HCT116 (cell line): ENCODE measurements around the gene PDE6A. TPM values are rescaled to one million over a fixed set of nuclear protein-coding genes. Genes with fewer than 3 reads are reported as not detected.

ENCODE experiments used
- ATAC-seq: fragments of 200-7000 bp; cut with Tn5 transposase; 2 replicates; pipeline ENCODE4 v1.9.1; 2020; ENCODE audit warnings: mild to moderate bottlenecking, moderate library complexity
- BruUV-seq: library from RNA; stranded (reverse); fragments of 400-500 nt; replicated peaks from 2 replicates; lab custom pipeline; 2021; lab: Mats Ljungman, UMichigan
- CTCF ChIA-PET: fragments of 300-600 bp; sonication (Branson Sonifier 250); formaldehyde crosslinking; loops from one replicate; lab custom pipeline; 2021; ENCODE audit warnings: antibody characterized with exemption; lab: Charles Lee
- POLR2A ChIA-PET: fragments of 300-600, 350-600 bp; sonication (Branson Sonifier 250); formaldehyde crosslinking; loops from one replicate; lab custom pipeline; 2021; ENCODE audit warnings: antibody characterized with exemption; lab: Charles Lee
- RAD21 ChIA-PET, 2 experiments: fragments of 300-600 bp; sonication (Branson Sonifier 250); formaldehyde crosslinking; loops; one replicate each; lab custom pipeline; 2023; ENCODE audit warnings: low total read pairs in 2 of 2; ENCODE audit not compliant: uncharacterized antibody in 2 of 2, unreplicated experiment in 2 of 2, low non-redundant PET in 1 of 2; lab: Charles Lee
- DNase-seq: peaks from one replicate; pipeline ENCODE4 v3.0.0-alpha.2; 2010; ENCODE audit warnings: low read depth, low spot score
- H2AFZ ChIP-seq: fragments of 200-600 bp; shearing (Covaris generic), sonication (generic); 2 replicates; pipeline ENCODE4 v1.6.1; 2017; ENCODE audit warnings: low read depth, mixed run types, mixed read lengths, antibody characterized with exemption, low read length; ENCODE audit not compliant: poor library complexity, severe bottlenecking
- H3K27ac ChIP-seq: 2 replicates; pipeline ENCODE4 v1.5.1; 2012; ENCODE audit warnings: low read depth, low read length
- H3K27me3 ChIP-seq: fragments of 200-600 bp; sonication (generic); 2 replicates; pipeline ENCODE4 v1.6.1; 2016; ENCODE audit warnings: mixed run types, low read length, mixed read lengths; ENCODE audit not compliant: insufficient read depth
- H3K36me3 ChIP-seq, 2 experiments: fragments of 200-500 bp in 1 of 2; fragments of 200-600 bp in 1 of 2; sonication (Bioruptor generic) in 1 of 2; sonication (generic) in 1 of 2; 2 replicates each; pipeline versions ENCODE4 v1.5.1 to v1.6.1; 2014 to 2016; ENCODE audit warnings: low read length in 2 of 2, inconsistent platforms in 1 of 2, mixed read lengths in 1 of 2, mixed run types in 1 of 2; ENCODE audit not compliant: insufficient read depth in 2 of 2, control insufficient read depth in 1 of 2
- H3K4me1 ChIP-seq, 2 experiments: fragments of 200-600 bp in 1 of 2; sonication (generic) in 1 of 2; 2 replicates each; pipeline versions ENCODE4 v1.5.1 to v1.6.1; 2012 to 2017; ENCODE audit warnings: low read length in 2 of 2, inconsistent platforms in 1 of 2, mild to moderate bottlenecking in 1 of 2, mixed read lengths in 1 of 2, mixed run types in 1 of 2, moderate library complexity in 1 of 2; ENCODE audit not compliant: insufficient read depth in 2 of 2, control insufficient read depth in 1 of 2
- H3K4me2 ChIP-seq: fragments of 200-600 bp; sonication (generic); 2 replicates; pipeline ENCODE4 v1.6.1; 2017; ENCODE audit warnings: mixed run types, low read length, mixed read lengths
- H3K4me3 ChIP-seq, 2 experiments: fragments of 200-600 bp in 1 of 2; sonication (generic) in 1 of 2; replicated peaks in 1 of 2; 2 replicates each; pipeline ENCODE4 v1.5.1; 2011 to 2016; ENCODE audit warnings: low read length in 2 of 2, control low read depth in 1 of 2, low read depth in 1 of 2, mild to moderate bottlenecking in 1 of 2, mixed read lengths in 1 of 2, mixed run types in 1 of 2
- H3K79me2 ChIP-seq: fragments of 200-600 bp; sonication (generic); 2 replicates; pipeline ENCODE4 v1.6.1; 2017; ENCODE audit warnings: mild to moderate bottlenecking, mixed run types, low read length, moderate library complexity, mixed read lengths; ENCODE audit not compliant: insufficient read depth
- H3K9ac ChIP-seq: fragments of 200-600 bp; sonication (generic); 2 replicates; pipeline ENCODE4 v1.6.1; 2016; ENCODE audit warnings: low read length, mixed read lengths
- H3K9me2 ChIP-seq: fragments of 200-600 bp; sonication (generic), shearing (Covaris generic); 2 replicates; pipeline ENCODE4 v1.6.1; 2017; ENCODE audit warnings: mixed run types, mild to moderate bottlenecking, moderate library complexity; ENCODE audit not compliant: insufficient read depth
- H3K9me3 ChIP-seq, 2 experiments: fragments of 200-500 bp in 1 of 2; fragments of 200-600 bp in 1 of 2; sonication (Bioruptor generic) in 1 of 2; sonication (generic) in 1 of 2; 2 replicates each; pipeline ENCODE4 v1.6.1; 2014 to 2017; ENCODE audit warnings: low read length in 2 of 2, mixed read lengths in 2 of 2, inconsistent platforms in 1 of 2, low read depth in 1 of 2, mild to moderate bottlenecking in 1 of 2, mixed run types in 1 of 2, moderate library complexity in 1 of 2; ENCODE audit not compliant: control insufficient read depth in 1 of 2, insufficient read depth in 1 of 2
- H4K20me1 ChIP-seq: fragments of 200-600 bp; sonication (generic), shearing (Covaris generic); 2 replicates; pipeline ENCODE4 v1.6.1; 2017; ENCODE audit warnings: mixed run types, mild to moderate bottlenecking, moderate library complexity; ENCODE audit not compliant: insufficient read depth
- POLR2A ChIP-seq: IDR thresholded peaks from 2 replicates; pipeline ENCODE4 v1.7.0; 2011; ENCODE audit warnings: borderline replicate concordance; ENCODE audit not compliant: insufficient read depth, insufficient read length; ENCODE audit errors: extremely low read depth
- POLR2AphosphoS5 ChIP-seq: IDR thresholded peaks from 2 replicates; pipeline ENCODE4 v1.6.1; 2011; ENCODE audit warnings: mild to moderate bottlenecking, low read depth, low read length, moderate library complexity
- RAD21 ChIP-seq: IDR thresholded peaks from 2 replicates; pipeline ENCODE4 v1.6.1; 2012; ENCODE audit warnings: low read depth, mild to moderate bottlenecking
- TCF7L2 ChIP-seq: IDR thresholded peaks from 2 replicates; pipeline ENCODE4 v1.7.0; 2011; ENCODE audit warnings: borderline replicate concordance, inconsistent platforms; ENCODE audit not compliant: insufficient read depth, insufficient read length; ENCODE audit errors: extremely low read depth
- YY1 ChIP-seq: IDR thresholded peaks from 2 replicates; pipeline ENCODE4 v1.6.1; 2011; ENCODE audit warnings: low read length, low read depth, moderate library complexity, mild to moderate bottlenecking; ENCODE audit not compliant: insufficient replicate concordance; ENCODE audit errors: extremely low read depth
- ZBTB33 ChIP-seq: IDR thresholded peaks from 2 replicates; pipeline ENCODE4 v1.6.1; 2011; ENCODE audit warnings: mild to moderate bottlenecking, low read length, moderate library complexity; ENCODE audit not compliant: insufficient replicate concordance; ENCODE audit errors: extremely low read depth
- ZNF274 ChIP-seq: fragments of 200-500 bp; sonication (Bioruptor generic); IDR thresholded peaks from 2 replicates; pipeline ENCODE4 v1.6.1; 2014; ENCODE audit warnings: mild to moderate bottlenecking, low read depth, low read length, inconsistent platforms
- intact Hi-C: fragments of 100-400 bp; cut with micrococcal nuclease; formaldehyde crosslinking; loops from 2 replicates; pipeline ENCODE4 v1.10.0; 2022
- total RNA-seq: library from RNA; stranded (reverse); gene quantifications from one replicate; pipeline ENCODE4 v1.2.1, GENCODE V29; 2021; ENCODE audit not compliant: unreplicated experiment
- TF ChIP-seq, protein P1 (sequence below), 3 experiments: fragments of 200-600 bp in 1 of 3; sonication (generic) in 1 of 3; IDR thresholded peaks in 2 of 3; conservative IDR thresholded peaks in 1 of 3; 2 replicates each; pipeline ENCODE4 v1.5.1; 2012 to 2017; ENCODE audit warnings: low read depth in 2 of 3, low read length in 2 of 3, antibody characterized with exemption in 1 of 3, borderline replicate concordance in 1 of 3, control low read depth in 1 of 3, mild to moderate bottlenecking in 1 of 3, mixed read lengths in 1 of 3, mixed run types in 1 of 3, moderate library complexity in 1 of 3; ENCODE audit not compliant: insufficient read depth in 1 of 3
- TF ChIP-seq, protein P2 (sequence below): IDR thresholded peaks from 2 replicates; pipeline ENCODE4 v1.6.1; 2012

The PDE6A gene
- total RNA-seq, 1 experiment from 2014 or later, result not detected

DNA sequence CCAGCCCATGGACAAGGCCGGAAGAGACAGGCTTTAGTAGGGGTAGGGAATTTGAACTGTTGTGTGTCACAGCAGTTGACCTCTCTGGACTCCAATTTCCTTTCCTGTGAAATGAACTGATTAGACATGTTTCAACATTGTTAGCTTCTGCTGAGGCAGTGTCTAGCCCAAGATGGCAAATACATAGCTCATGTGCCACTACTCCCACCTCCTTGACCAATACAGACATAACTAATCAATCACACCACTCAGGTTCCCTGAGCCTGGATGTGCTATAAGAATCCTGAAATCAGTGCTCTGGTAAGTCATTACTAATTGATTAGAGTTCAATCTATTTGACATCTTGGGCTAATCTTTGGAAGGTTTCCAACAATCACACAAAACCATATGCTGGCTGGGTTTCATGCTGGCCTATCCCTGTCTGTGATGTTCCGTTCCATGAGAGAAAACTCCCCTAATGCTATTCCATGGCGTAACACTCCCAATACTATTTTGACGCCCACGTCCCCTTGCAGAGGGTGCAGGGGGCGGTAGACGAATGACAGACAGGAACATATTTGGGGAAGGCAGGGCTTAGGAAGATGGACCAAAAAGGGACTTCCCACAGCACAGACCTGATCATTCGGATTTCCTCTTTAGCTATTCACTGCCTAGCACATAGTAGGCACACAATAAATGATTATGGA lies 95.2 kb downstream of the PDE6A start:
- H3K36me3 ChIP-seq, result peaks cover 0 to 8% of the 10 kb centered on the region in 2 experiments; a peak in 1 of 4 replicates
- no TSS peak for BruUV-seq
- intact Hi-C loops, result no loop called here
- no peak overlapping the region for H3K4me2 ChIP-seq
- no peaks in the 10 kb centered on the region for H3K4me1 ChIP-seq
- no peaks in the 10 kb centered on the region for H3K27me3 ChIP-seq
- H2AFZ ChIP-seq, result no peak overlapping the region
- no peaks in the 10 kb centered on the region for H3K9me3 ChIP-seq
- H3K4me3 ChIP-seq, result no peak overlapping the region
- no peak for DNase-seq
- H3K27ac ChIP-seq, result no peak overlapping the region
- H3K9me2 ChIP-seq, result no peaks in the 10 kb centered on the region
- TF ChIP-seq, protein P1, sequence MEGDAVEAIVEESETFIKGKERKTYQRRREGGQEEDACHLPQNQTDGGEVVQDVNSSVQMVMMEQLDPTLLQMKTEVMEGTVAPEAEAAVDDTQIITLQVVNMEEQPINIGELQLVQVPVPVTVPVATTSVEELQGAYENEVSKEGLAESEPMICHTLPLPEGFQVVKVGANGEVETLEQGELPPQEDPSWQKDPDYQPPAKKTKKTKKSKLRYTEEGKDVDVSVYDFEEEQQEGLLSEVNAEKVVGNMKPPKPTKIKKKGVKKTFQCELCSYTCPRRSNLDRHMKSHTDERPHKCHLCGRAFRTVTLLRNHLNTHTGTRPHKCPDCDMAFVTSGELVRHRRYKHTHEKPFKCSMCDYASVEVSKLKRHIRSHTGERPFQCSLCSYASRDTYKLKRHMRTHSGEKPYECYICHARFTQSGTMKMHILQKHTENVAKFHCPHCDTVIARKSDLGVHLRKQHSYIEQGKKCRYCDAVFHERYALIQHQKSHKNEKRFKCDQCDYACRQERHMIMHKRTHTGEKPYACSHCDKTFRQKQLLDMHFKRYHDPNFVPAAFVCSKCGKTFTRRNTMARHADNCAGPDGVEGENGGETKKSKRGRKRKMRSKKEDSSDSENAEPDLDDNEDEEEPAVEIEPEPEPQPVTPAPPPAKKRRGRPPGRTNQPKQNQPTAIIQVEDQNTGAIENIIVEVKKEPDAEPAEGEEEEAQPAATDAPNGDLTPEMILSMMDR (IDR thresholded peaks at IDR 0.05 in 2 of 3, conservative IDR thresholded peaks at IDR 0.05 in 1 of 3; ENCODE audit: borderline replicate concordance in 1 of 3, insufficient read depth in 1 of 3, low read depth in 2 of 3, low read length in 2 of 3), result no peak
- TF ChIP-seq RAD21 (no peak), POLR2AphosphoS5 (no peak), ZBTB33 (no peak), POLR2A (no peak), TCF7L2 (no peak), ZNF274 (no peak), YY1 (no peak)
- TF ChIP-seq, protein P2, sequence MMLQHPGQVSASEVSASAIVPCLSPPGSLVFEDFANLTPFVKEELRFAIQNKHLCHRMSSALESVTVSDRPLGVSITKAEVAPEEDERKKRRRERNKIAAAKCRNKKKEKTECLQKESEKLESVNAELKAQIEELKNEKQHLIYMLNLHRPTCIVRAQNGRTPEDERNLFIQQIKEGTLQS, result no peak
- no peak for ATAC-seq
- ChIA-PET RAD21 (no interaction called here), POLR2A (no interaction called here), CTCF (interaction anchor here (1.0 kb wide), 1 partner anchor 21 kb away, joined by 3 read pairs; no protein-coding TSS in a partner anchor)
- H4K20me1 ChIP-seq, result no peaks in the 10 kb centered on the region
- H3K9ac ChIP-seq, result no peak overlapping the region
- no peaks in the 10 kb centered on the region for H3K79me2 ChIP-seq
